ENCODE results near the gene TMC7.

Gene TMC7

DNA sequence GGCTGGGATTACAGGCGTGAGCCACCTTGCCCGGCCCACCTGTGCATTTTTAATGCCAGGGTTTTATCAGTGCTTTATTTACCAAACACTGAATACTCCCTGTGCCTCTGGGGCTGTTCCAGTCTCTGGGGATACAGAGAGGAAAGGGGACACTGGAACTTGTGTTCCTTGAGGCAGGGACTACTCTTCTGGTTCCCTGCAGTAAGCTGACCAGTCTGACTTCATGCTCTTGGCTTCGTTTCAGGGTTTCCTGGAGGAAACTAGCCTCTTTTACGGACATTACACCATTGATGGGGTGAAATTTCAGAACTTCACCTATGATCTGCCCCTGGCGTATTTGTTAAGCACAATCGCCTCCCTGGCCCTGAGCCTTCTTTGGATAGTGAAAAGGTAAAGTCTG is 46.2 kb downstream of the TMC7 start:
- no peak for DNase-seq (ENCODE audit: low spot score)
- no peak for TF ChIP-seq CTCF (IDR thresholded peaks at IDR 0.05; ENCODE audit: extremely low read depth, missing control alignments)

DNA sequence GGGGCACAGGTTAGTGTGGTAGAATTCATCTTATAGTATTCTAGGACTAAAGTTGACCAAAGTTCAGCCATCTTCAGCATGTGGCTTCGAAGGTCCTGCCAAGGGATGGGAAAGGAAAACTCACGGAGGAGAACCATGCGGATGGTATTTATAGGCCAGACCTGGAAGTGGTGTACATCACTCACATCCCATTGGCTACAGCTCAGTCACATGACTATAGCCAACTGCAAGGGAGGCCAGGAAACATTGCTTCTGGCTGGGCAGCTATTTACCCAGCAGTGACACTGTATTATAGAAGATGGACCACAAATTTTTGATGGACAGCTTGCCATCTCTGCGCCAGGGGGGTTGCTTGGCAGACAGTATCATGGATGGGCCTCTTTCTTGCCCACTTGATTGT is 48.0 kb downstream of the TMC7 start:
- TF ChIP-seq CTCF (IDR thresholded peaks at IDR 0.05; ENCODE audit: extremely low read depth, missing control alignments): no peak

DNA sequence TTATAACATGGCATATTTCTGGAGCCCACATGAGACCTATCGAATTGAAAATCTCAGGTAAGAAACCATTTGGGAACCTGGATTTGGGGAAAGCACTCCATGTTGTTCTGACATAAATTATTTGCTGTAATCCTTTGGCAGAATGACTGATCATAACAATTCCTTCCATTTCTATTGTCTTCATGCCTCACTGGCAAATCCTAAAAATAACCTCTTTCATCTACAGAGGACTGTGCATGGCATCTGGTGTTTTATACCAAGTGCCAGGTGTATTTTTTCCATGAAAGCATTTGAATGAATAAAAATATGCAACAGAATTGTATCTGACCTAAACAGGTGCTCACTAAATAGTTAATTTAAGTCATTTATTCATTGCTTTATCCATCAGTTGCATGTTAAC is 50.0 kb downstream of the TMC7 start:
- TF ChIP-seq CTCF (IDR thresholded peaks at IDR 0.05; ENCODE audit: extremely low read depth, missing control alignments): no peak
- no peak for DNase-seq (ENCODE audit: low spot score)

More for the DNA sequence above, 48.0 kb downstream of the TMC7 start:
- no peak for DNase-seq (ENCODE audit: low spot score)

- no peak for TF ChIP-seq CTCF (IDR thresholded peaks at IDR 0.05; ENCODE audit: extremely low read depth, missing control alignments)
Measured at GRCh38 chr16:19040400-19040799, 56.7 kb downstream of the TMC7 start.

GRCh38 chr16:19044769-19045168 is 61.0 kb downstream of the TMC7 start:
- TF ChIP-seq CTCF (IDR thresholded peaks at IDR 0.05; ENCODE audit: extremely low read depth, missing control alignments): no peak
- no peak for DNase-seq (ENCODE audit: low spot score)

More at GRCh38 chr16:19040400-19040799, 56.7 kb downstream of the TMC7 start:
- no peak for DNase-seq (ENCODE audit: low spot score)

GRCh38 chr16:19046062-19046461 is 62.3 kb downstream of the TMC7 start:
- no peak for DNase-seq (ENCODE audit: low spot score)
- TF ChIP-seq CTCF (IDR thresholded peaks at IDR 0.05; ENCODE audit: extremely low read depth, missing control alignments): no peak

GRCh38 chr16:19062706-19063105 is 79.0 kb downstream of the TMC7 start:
- no peak for DNase-seq (ENCODE audit: low spot score)
- TF ChIP-seq CTCF (IDR thresholded peaks at IDR 0.05; ENCODE audit: extremely low read depth, missing control alignments): no peak
